Skin epidermis (tissue), 12 donors: ENCODE data around the gene PPP2R3A.
"Not testable (repeated sequence)": the region's sequence is repeated elsewhere in the genome, so short reads cannot be mapped to it uniquely, and the experiment has no call there.

Experiments
- H3K27ac ChIP-seq, 21 experiments: fragments of 200-600 bp; sonication (generic) in 11 of 21; one replicate each; pipeline ENCODE4 v1.5.0; 2020; ENCODE audit warnings: mild to moderate bottlenecking in 3 of 21, inconsistent platforms in 2 of 21, moderate library complexity in 2 of 21
- H3K4me3 ChIP-seq, 7 experiments: fragments of 200-600 bp; sonication (generic) in 2 of 7; one replicate each; pipeline ENCODE4 v1.5.0; 2020; ENCODE audit warnings: inconsistent platforms in 2 of 7, mild to moderate bottlenecking in 2 of 7, moderate library complexity in 1 of 7

The PPP2R3A gene

GRCh38 chr3:136075811-136076210, 110.3 kb downstream of the PPP2R3A start:
- Histone ChIP-seq H3K27ac (no peak overlapping the region), H3K4me3 (no peak overlapping the region)

- no peak overlapping the region for H3K4me3 ChIP-seq
- no peak overlapping the region for H3K27ac ChIP-seq
Observed at GRCh38 chr3:136078421-136079364, 113.2 kb downstream of the PPP2R3A start.

- not testable (repeated sequence) for H3K27ac ChIP-seq, H3K4me3 ChIP-seq
Observed at GRCh38 chr3:136083641-136084382, 118.3 kb downstream of the PPP2R3A start.

- H3K27ac ChIP-seq, H3K4me3 ChIP-seq: not testable (repeated sequence)
Observed at GRCh38 chr3:136085067-136085466, 119.5 kb downstream of the PPP2R3A start.

- Histone ChIP-seq H3K4me3 (no peak overlapping the region), H3K27ac (no peak overlapping the region)
Observed at GRCh38 chr3:136093771-136094170, 128.2 kb downstream of the PPP2R3A start.

GRCh38 chr3:136105044-136105443, 139.5 kb downstream of the PPP2R3A start:
- no peak overlapping the region for H3K4me3 ChIP-seq
- no peak overlapping the region for H3K27ac ChIP-seq

- H3K4me3 ChIP-seq: no peak overlapping the region
- H3K27ac ChIP-seq: no peak overlapping the region
Observed at GRCh38 chr3:136106101-136106500, 140.6 kb downstream of the PPP2R3A start.

GRCh38 chr3:136109499-136109898, 144.0 kb downstream of the PPP2R3A start:
- no peak overlapping the region for H3K4me3 ChIP-seq
- no peak overlapping the region for H3K27ac ChIP-seq

- no peak overlapping the region for H3K4me3 ChIP-seq
- H3K27ac ChIP-seq: no peak overlapping the region
Observed at GRCh38 chr3:136110481-136110880, 145.0 kb downstream of the PPP2R3A start.

- H3K4me3 ChIP-seq: no peak overlapping the region
Observed at GRCh38 chr3:136114421-136114820, 148.9 kb downstream of the PPP2R3A start.

GRCh38 chr3:136119332-136119731, 153.8 kb downstream of the PPP2R3A start:
- not testable (repeated sequence) for H3K4me3 ChIP-seq, H3K27ac ChIP-seq

More at GRCh38 chr3:136114421-136114820, 148.9 kb downstream of the PPP2R3A start:
- no peak overlapping the region for H3K27ac ChIP-seq

- H3K27ac ChIP-seq, H3K4me3 ChIP-seq: not testable (repeated sequence)
Observed at GRCh38 chr3:136119783-136120182, 154.3 kb downstream of the PPP2R3A start.

- no peak overlapping the region for H3K4me3 ChIP-seq
- no peak overlapping the region for H3K27ac ChIP-seq
Observed at GRCh38 chr3:136120373-136121348, 155.1 kb downstream of the PPP2R3A start.

GRCh38 chr3:136122006-136122405, 156.5 kb downstream of the PPP2R3A start:
- Histone ChIP-seq H3K4me3 (no peak overlapping the region), H3K27ac (no peak overlapping the region)

- not testable (repeated sequence) for H3K4me3 ChIP-seq, H3K27ac ChIP-seq
Observed at GRCh38 chr3:136131647-136132046, 166.1 kb downstream of the PPP2R3A start.

GRCh38 chr3:136134091-136134490, 168.6 kb downstream of the PPP2R3A start:
- no peak overlapping the region for H3K27ac ChIP-seq

GRCh38 chr3:136135039-136135802, 169.7 kb downstream of the PPP2R3A start:
- no peak overlapping the region for H3K27ac ChIP-seq
- H3K4me3 ChIP-seq: no peak overlapping the region

More at GRCh38 chr3:136134091-136134490, 168.6 kb downstream of the PPP2R3A start:
- H3K4me3 ChIP-seq: no peak overlapping the region

GRCh38 chr3:136136454-136136853, 170.9 kb downstream of the PPP2R3A start:
- Histone ChIP-seq H3K4me3 (no peak overlapping the region), H3K27ac (no peak overlapping the region)

- H3K4me3 ChIP-seq: no peak overlapping the region
- H3K27ac ChIP-seq: peak overlapping the region in 2 of 21 experiments; percentile 27 to 28
Observed at GRCh38 chr3:136141291-136141785, 175.8 kb downstream of the PPP2R3A start.
